Loucy (cell line): Measurements from ENCODE around the gene GHDC.

Experiments
- H2AFZ ChIP-seq: fragments of 200-600 bp; sonication (generic); 2 replicates; pipeline ENCODE4 v1.6.0; 2016; ENCODE audit warnings: antibody characterized with exemption, mild to moderate bottlenecking, low read length, moderate library complexity
- H3F3A ChIP-seq: fragments of 200-600 bp; 2 replicates; pipeline ENCODE4 v1.6.0; 2016; ENCODE audit warnings: antibody characterized with exemption, low read depth, mild to moderate bottlenecking
- H3K27me3 ChIP-seq: fragments of 200-600 bp; sonication (generic); 2 replicates; pipeline ENCODE4 v1.6.1; 2014; ENCODE audit warnings: low read length, mild to moderate bottlenecking; ENCODE audit not compliant: insufficient read depth, poor library complexity, severe bottlenecking
- H3K36me3 ChIP-seq: fragments of 200-600 bp; sonication (generic); 2 replicates; pipeline ENCODE4 v1.6.1; 2016; ENCODE audit warnings: low read length; ENCODE audit not compliant: insufficient read depth
- H3K4me1 ChIP-seq: fragments of 200-600 bp; sonication (generic); 2 replicates; pipeline ENCODE4 v1.5.1; 2014; ENCODE audit warnings: low read length, mild to moderate bottlenecking; ENCODE audit not compliant: insufficient read depth, poor library complexity, severe bottlenecking
- H3K4me2 ChIP-seq: fragments of 200-600 bp; sonication (generic); 2 replicates; pipeline ENCODE4 v1.6.0; 2014; ENCODE audit warnings: antibody characterized with exemption, low read length, low read depth, mild to moderate bottlenecking; ENCODE audit not compliant: poor library complexity, severe bottlenecking
- H3K4me3 ChIP-seq: fragments of 200-600 bp; sonication (generic); 2 replicates; pipeline ENCODE4 v1.5.1; 2014; ENCODE audit warnings: low read length, mild to moderate bottlenecking, mixed read lengths; ENCODE audit not compliant: poor library complexity, severe bottlenecking
- H3K79me2 ChIP-seq: fragments of 200-600 bp; sonication (generic); 2 replicates; pipeline ENCODE4 v1.6.1; 2014; ENCODE audit warnings: low read length; ENCODE audit not compliant: insufficient read depth
- H3K9ac ChIP-seq: fragments of 200-600 bp; sonication (generic); 2 replicates; pipeline ENCODE4 v1.6.0; 2014; ENCODE audit warnings: mild to moderate bottlenecking, low read depth, low read length, moderate library complexity; ENCODE audit not compliant: poor library complexity, severe bottlenecking
- H3K9me2 ChIP-seq: fragments of 200-600 bp; sonication (generic); replicated peaks from 2 replicates; pipeline ENCODE4 v1.6.1; 2016; ENCODE audit warnings: low read depth, low read length, mixed read lengths
- H3K9me3 ChIP-seq: fragments of 200-600 bp; sonication (generic); 2 replicates; pipeline ENCODE4 v1.6.1; 2014; ENCODE audit warnings: mild to moderate bottlenecking, antibody characterized with exemption, low read length, low read depth; ENCODE audit not compliant: insufficient read depth
- H4K20me1 ChIP-seq: fragments of 200-600 bp; sonication (generic); 2 replicates; pipeline ENCODE4 v1.6.0; 2014; ENCODE audit warnings: antibody characterized with exemption, low read length, mild to moderate bottlenecking; ENCODE audit not compliant: insufficient read depth, poor library complexity, severe bottlenecking
- EZH2phosphoT487 ChIP-seq: fragments of 200-600 bp; IDR thresholded peaks from 2 replicates; pipeline ENCODE4 v1.6.1; 2018; ENCODE audit warnings: antibody characterized with exemption, mild to moderate bottlenecking, moderate library complexity, borderline replicate concordance
- TF ChIP-seq, protein P1 (sequence below): fragments of 200-600 bp; sonication (generic); conservative IDR thresholded peaks from 2 replicates; pipeline ENCODE4 v1.5.1; 2014; ENCODE audit warnings: mild to moderate bottlenecking, antibody characterized with exemption, low read length

GHDC gene

GRCh38 chr17:42192189-42193126 lies 1.8 kb downstream of the GHDC start:
- H3K4me1 ChIP-seq, result peaks cover 12% of the 10 kb centered on the region
- H2AFZ ChIP-seq, result no peak overlapping the region
- H3K36me3 ChIP-seq, result no peaks in the 10 kb centered on the region
- H3F3A ChIP-seq, result no peaks in the 10 kb centered on the region
- no peaks in the 10 kb centered on the region for H3K9me3 ChIP-seq
- H3K4me3 ChIP-seq, result peak overlapping the region; percentile 95
- H3K9me2 ChIP-seq, result no peaks in the 10 kb centered on the region
- H4K20me1 ChIP-seq, result no peaks in the 10 kb centered on the region
- peak overlapping the region; percentile 80 for H3K9ac ChIP-seq
- H3K79me2 ChIP-seq, result peaks cover 10% of the 10 kb centered on the region; the same call in 1 of the 2 replicates
- TF ChIP-seq EZH2phosphoT487, result no peak
- TF ChIP-seq, protein P1, sequence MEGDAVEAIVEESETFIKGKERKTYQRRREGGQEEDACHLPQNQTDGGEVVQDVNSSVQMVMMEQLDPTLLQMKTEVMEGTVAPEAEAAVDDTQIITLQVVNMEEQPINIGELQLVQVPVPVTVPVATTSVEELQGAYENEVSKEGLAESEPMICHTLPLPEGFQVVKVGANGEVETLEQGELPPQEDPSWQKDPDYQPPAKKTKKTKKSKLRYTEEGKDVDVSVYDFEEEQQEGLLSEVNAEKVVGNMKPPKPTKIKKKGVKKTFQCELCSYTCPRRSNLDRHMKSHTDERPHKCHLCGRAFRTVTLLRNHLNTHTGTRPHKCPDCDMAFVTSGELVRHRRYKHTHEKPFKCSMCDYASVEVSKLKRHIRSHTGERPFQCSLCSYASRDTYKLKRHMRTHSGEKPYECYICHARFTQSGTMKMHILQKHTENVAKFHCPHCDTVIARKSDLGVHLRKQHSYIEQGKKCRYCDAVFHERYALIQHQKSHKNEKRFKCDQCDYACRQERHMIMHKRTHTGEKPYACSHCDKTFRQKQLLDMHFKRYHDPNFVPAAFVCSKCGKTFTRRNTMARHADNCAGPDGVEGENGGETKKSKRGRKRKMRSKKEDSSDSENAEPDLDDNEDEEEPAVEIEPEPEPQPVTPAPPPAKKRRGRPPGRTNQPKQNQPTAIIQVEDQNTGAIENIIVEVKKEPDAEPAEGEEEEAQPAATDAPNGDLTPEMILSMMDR, result no peak
- peak overlapping the region; percentile 91 for H3K4me2 ChIP-seq
- H3K27me3 ChIP-seq, result no peaks in the 10 kb centered on the region

DNA sequence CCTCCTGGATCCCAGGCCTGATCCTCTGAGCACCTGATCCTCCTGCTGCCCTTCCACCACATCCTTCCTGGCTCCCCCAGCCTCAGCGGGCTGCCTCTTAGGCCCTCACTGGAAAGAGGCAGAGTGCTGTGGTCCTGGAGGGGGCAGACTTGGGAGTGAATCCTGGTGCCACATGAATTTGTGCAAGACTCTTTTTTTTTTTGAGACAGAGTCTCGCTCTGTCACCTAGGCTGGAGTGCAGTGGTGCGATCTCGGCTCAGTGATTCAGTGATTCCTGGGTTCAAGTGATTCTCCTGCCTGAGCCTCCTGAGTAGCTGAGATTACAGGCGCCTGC lies 3.1 kb downstream of the GHDC start:
- no peak for TF ChIP-seq EZH2phosphoT487
- TF ChIP-seq, protein P1, result no peak

DNA sequence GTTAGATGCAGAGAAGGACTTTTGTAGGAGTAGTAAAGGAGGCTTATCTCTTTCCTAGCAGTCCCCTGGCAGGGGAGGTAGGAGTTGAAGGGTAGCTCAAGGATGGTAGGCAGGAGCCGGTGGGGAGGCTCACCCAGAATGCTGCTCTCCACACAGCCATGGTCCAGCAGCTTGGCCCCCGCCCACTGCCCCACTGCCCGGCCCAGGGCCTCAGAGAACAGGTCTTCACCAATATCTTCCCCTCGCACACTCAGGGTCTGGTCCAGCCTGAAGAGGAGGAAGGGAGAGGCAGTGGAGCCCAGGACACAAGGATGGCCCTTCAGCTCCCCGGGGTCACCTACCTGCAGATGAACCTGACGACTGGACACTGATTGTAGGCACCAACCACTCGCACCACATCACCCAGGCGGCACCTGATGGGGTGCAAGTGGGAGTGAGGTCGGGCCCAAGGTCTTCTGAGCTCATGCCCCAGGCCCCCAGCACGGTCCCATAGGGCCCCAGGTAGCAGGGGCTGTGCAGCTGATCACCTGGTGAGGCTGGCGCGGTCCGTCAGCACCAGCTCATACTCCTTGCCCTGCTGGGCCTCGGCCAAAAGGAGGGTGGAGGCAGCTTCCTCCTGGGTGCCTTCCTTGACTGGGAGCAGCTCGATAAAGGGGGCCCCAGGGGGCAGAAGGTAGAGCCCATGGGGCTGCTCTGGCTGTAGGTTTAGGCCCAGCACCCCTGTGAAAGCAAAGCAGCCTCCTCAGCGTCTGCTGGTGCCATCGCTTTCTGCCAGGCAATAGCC lies 3.6 kb downstream of the GHDC start:
- H4K20me1 ChIP-seq, result no peaks in the 10 kb centered on the region
- H3K9ac ChIP-seq, result no peak overlapping the region
- H3K4me1 ChIP-seq, result peaks cover 12% of the 10 kb centered on the region
- H3K36me3 ChIP-seq, result no peaks in the 10 kb centered on the region
- H3F3A ChIP-seq, result no peaks in the 10 kb centered on the region
- no peak overlapping the region for H2AFZ ChIP-seq
- no peaks in the 10 kb centered on the region for H3K27me3 ChIP-seq
- H3K9me3 ChIP-seq, result no peaks in the 10 kb centered on the region
- no peak overlapping the region for H3K4me2 ChIP-seq
- H3K9me2 ChIP-seq, result no peaks in the 10 kb centered on the region
- TF ChIP-seq EZH2phosphoT487, result no peak
- TF ChIP-seq, protein P1, result no peak
- H3K4me3 ChIP-seq, result no peak overlapping the region
- H3K79me2 ChIP-seq, result peaks cover 10% of the 10 kb centered on the region; the same call in 1 of the 2 replicates

More for the DNA sequence above, 3.1 kb downstream of the GHDC start:
- Histone ChIP-seq H3K4me2 (no peak overlapping the region), H3K36me3 (no peaks in the 10 kb centered on the region), H3K4me3 (no peak overlapping the region), H4K20me1 (no peaks in the 10 kb centered on the region), H3K4me1 (peaks cover 12% of the 10 kb centered on the region), H2AFZ (no peak overlapping the region), H3K9me2 (no peaks in the 10 kb centered on the region), H3K9ac (no peak overlapping the region), H3K9me3 (no peaks in the 10 kb centered on the region), H3K27me3 (no peaks in the 10 kb centered on the region), H3K79me2 (peaks cover 10% of the 10 kb centered on the region; the same call in 1 of the 2 replicates), H3F3A (no peaks in the 10 kb centered on the region)
